ENCODE data around the gene LBP.

Gene LBP

GRCh38 chr20:38423541-38423940 lies 77.3 kb downstream of the LBP start:
- Mint-ChIP-seq H3K4me3 (no peak overlapping the region), H3K27me3 (no peaks in the 10 kb centered on the region), H3K9me3 (no peaks in the 10 kb centered on the region), H3K27ac (peak overlapping the region in 1 of 2 donors; percentile 64), H3K4me1 (peaks cover 45% of the 10 kb centered on the region)
- no peak for ATAC-seq
- no peak for DNase-seq

GRCh38 chr20:38424401-38424800 lies 78.1 kb downstream of the LBP start:
- Mint-ChIP-seq H3K27ac (peak overlapping the region; percentile 58 to 72), H3K9me3 (no peaks in the 10 kb centered on the region), H3K4me3 (no peak overlapping the region), H3K4me1 (peaks cover 53% of the 10 kb centered on the region), H3K27me3 (no peaks in the 10 kb centered on the region)
- no peak for DNase-seq
- ATAC-seq: no peak

DNA sequence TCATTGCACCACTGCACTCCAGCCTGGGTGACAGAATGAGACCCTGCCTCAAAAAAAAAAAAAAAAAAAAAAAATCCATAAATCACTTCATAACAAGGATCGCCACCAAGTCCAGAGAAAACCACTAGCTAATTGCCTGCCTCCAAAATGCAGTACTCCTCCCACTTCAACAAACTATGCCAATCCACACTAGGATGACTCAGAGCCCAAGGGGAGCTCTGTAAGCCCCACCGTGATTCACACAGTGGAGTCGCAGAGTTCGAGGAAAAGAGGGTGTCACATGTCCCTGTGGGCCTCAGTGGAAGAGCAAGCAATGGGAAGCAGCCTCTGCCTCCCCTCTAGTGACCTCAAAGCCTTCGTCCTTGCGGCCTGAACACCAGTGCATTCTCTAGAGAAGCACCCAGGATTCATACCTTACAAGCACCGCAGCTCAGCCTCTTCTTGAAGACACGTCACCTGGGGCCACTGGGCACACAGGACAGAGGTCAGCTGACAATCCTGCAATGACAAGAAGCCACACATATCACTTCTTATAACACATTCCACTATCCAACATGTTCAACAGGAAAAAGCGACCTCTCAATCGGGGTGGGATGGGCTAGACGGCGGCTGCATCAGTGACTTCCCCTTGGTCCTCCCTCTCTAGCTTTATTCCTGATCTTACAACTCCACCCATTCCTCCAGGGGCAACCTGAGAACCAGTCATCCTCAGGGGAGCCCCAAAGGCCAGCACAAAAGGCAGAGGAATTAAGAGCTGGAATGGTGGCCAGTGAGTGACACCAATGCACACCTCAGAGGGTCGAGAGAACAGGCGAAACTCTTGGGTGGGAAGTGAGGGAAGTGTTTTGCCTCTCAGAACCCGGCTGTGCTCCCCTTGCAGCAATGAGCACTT lies 80.0 kb downstream of the LBP start:
- Mint-ChIP-seq H3K4me3 (no peak overlapping the region), H3K9me3 (no peaks in the 10 kb centered on the region), H3K27me3 (no peaks in the 10 kb centered on the region), H3K27ac (peak overlapping the region; percentile 49 to 87), H3K4me1 (peaks cover 68% of the 10 kb centered on the region)
- no peak for DNase-seq
- peak; percentile 74 for ATAC-seq
